ENCODE measurements around the gene LIFR. TPM values are rescaled to one million over a fixed set of nuclear protein-coding genes. Genes with fewer than 3 reads are reported as not detected.

The LIFR gene
- total RNA-seq, 1 donor from 2014 or later: 8.9 TPM

DNA sequence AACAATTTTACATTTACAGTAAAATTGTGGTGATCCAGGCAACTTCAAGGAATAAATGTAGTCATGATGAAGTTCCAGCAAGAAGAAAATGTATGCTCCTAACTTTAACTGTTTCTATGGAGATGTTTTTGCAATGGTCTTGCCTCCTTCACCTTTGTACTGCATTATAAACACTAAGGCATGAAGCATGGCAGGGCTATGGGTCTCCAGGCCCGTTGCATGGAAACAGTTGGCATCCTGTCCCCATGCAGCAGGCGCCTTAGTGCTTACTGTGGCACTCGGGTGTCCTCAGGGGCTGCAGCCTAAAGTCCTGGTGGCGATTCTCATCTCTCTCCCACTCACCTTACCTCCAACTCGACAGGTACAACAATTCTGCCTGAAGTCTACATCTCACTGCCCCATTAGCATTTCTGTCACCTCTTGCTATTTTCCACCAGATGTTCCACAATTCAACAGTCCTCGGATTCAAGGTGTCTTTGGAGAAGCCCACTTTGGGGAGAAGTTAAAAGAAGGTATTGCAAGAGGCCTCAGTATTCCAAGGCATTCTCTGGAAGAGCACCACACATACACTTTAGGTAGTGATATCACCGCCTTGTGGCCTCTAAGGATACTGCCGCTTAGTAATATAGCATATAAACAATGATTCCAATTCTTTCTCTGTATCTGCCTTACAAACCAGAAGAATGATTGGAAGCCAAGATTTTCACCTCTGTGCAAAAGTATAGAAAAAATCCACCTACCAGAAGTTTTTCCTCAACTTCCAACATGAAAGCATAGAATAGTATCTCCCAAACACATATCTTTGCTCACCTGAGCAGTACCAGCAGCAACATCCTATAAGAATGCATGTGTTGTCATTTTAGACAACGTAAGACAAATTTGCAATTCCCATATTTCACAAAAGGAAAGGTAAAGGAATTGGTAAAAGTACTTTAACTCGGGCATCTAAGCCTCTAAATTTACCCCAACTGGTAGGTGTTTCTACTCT, 5.1 kb downstream of the LIFR start:
- Mint-ChIP-seq H3K4me3 (ENCODE audit: unreplicated experiment) (no peak overlapping the region), H3K9me3 (ENCODE audit: unreplicated experiment) (no peaks in the 10 kb centered on the region), H3K36me3 (ENCODE audit: unreplicated experiment) (no peaks in the 10 kb centered on the region), H3K27me3 (ENCODE audit: unreplicated experiment) (peaks cover 6% of the 10 kb centered on the region), H3K27ac (ENCODE audit: unreplicated experiment) (no peak overlapping the region), H3K4me1 (ENCODE audit: unreplicated experiment) (peaks cover 29% of the 10 kb centered on the region)
- TF ChIP-seq, protein P1, sequence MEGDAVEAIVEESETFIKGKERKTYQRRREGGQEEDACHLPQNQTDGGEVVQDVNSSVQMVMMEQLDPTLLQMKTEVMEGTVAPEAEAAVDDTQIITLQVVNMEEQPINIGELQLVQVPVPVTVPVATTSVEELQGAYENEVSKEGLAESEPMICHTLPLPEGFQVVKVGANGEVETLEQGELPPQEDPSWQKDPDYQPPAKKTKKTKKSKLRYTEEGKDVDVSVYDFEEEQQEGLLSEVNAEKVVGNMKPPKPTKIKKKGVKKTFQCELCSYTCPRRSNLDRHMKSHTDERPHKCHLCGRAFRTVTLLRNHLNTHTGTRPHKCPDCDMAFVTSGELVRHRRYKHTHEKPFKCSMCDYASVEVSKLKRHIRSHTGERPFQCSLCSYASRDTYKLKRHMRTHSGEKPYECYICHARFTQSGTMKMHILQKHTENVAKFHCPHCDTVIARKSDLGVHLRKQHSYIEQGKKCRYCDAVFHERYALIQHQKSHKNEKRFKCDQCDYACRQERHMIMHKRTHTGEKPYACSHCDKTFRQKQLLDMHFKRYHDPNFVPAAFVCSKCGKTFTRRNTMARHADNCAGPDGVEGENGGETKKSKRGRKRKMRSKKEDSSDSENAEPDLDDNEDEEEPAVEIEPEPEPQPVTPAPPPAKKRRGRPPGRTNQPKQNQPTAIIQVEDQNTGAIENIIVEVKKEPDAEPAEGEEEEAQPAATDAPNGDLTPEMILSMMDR (IDR thresholded peaks at IDR 0.05): peak; percentile 69
- no peak for DNase-seq (ENCODE audit: extremely low spot score, unreplicated experiment)

DNA sequence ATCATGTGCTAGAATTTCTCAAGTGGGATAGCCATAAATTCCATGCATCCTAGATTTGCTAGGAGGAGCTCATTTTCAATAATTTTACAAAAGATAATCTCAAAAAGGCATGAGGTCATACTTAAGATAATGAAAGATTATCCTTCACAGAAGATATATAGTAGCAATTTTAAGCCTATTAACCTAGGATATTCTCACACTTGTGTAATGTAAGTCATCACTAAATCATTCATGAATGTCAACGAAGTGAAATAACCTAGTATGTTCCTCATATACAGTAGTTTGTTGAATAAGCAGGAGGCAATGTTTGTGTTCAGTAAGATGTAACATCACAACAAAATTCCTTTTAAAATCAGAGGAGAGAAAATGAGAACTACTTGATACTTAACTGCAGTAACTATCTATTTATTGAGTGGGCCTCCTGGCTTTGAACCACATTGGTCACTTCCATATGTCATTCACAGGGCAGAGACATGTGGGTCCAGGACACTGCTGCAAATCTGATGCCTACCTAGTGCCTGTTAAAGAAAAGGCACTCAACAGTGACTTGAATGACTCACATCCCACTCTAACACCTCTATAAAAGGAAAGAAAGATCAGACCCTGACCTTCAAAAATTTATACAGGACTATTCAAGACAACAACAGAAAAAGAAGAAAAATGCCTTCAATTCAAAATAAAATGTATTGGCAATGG, 8.2 kb downstream of the LIFR start:
- Mint-ChIP-seq H3K4me1 (ENCODE audit: unreplicated experiment) (peaks cover 18% of the 10 kb centered on the region), H3K27ac (ENCODE audit: unreplicated experiment) (no peak overlapping the region), H3K9me3 (ENCODE audit: unreplicated experiment) (no peaks in the 10 kb centered on the region), H3K27me3 (ENCODE audit: unreplicated experiment) (peaks cover 4% of the 10 kb centered on the region), H3K36me3 (ENCODE audit: unreplicated experiment) (no peaks in the 10 kb centered on the region), H3K4me3 (ENCODE audit: unreplicated experiment) (no peak overlapping the region)
- no peak for DNase-seq (ENCODE audit: extremely low spot score, unreplicated experiment)
- TF ChIP-seq, protein P1 (IDR thresholded peaks at IDR 0.05): no peak

DNA sequence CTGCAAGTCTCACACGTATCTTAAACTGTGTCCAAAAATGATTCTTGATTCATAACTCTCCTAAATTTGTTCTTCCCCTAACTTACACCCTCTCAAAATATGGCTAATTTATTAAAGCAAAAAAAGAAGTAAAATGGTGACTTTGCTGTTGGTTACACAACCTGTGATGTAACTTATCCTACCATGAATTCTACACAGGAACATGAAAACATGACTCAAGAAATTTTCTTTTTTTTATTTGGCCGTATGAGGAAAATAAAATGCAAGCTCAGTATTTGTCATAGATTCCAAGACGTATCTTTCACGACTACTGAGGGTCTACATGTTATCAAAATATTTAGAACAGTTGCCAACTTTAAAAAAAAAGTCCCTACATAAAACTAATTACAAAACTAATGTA, 9.2 kb downstream of the LIFR start:
- H3K36me3 Mint-ChIP-seq (ENCODE audit: unreplicated experiment): no peaks in the 10 kb centered on the region
- H3K9me3 Mint-ChIP-seq (ENCODE audit: unreplicated experiment): no peaks in the 10 kb centered on the region
- TF ChIP-seq, protein P1 (IDR thresholded peaks at IDR 0.05): no peak
- peaks cover 14% of the 10 kb centered on the region for H3K4me1 Mint-ChIP-seq (ENCODE audit: unreplicated experiment)
- H3K27ac Mint-ChIP-seq (ENCODE audit: unreplicated experiment): no peak overlapping the region
- H3K4me3 Mint-ChIP-seq (ENCODE audit: unreplicated experiment): no peak overlapping the region
- DNase-seq (ENCODE audit: extremely low spot score, unreplicated experiment): no peak
- no peaks in the 10 kb centered on the region for H3K27me3 Mint-ChIP-seq (ENCODE audit: unreplicated experiment)

DNA sequence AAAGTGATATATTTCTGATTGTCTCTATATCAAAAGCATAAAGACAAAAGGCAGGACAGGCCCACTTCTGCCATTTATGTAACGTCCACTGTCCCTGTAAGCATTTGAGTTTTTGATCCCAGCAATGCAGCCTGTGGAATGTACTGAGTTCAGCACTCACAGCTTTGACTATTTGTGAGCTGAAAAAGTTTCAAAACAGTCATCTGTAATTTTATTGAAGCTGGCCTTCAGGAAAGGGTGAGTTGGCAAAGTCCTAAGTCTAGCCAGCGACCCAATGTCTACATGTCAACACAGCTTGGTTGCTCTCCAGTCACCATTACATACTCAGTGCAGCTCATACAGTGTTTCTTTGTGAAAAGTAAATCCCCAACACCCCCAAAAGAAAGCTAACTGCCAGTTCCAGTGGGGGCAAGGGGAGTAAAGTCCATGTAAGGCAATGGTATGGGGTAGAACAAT, 9.7 kb downstream of the LIFR start:
- TF ChIP-seq, protein P1 (IDR thresholded peaks at IDR 0.05): no peak
- Mint-ChIP-seq H3K4me3 (ENCODE audit: unreplicated experiment) (no peak overlapping the region), H3K4me1 (ENCODE audit: unreplicated experiment) (peaks cover 14% of the 10 kb centered on the region), H3K9me3 (ENCODE audit: unreplicated experiment) (no peaks in the 10 kb centered on the region), H3K27ac (ENCODE audit: unreplicated experiment) (no peak overlapping the region), H3K36me3 (ENCODE audit: unreplicated experiment) (no peaks in the 10 kb centered on the region), H3K27me3 (ENCODE audit: unreplicated experiment) (no peaks in the 10 kb centered on the region)
- DNase-seq (ENCODE audit: extremely low spot score, unreplicated experiment): no peak

DNA sequence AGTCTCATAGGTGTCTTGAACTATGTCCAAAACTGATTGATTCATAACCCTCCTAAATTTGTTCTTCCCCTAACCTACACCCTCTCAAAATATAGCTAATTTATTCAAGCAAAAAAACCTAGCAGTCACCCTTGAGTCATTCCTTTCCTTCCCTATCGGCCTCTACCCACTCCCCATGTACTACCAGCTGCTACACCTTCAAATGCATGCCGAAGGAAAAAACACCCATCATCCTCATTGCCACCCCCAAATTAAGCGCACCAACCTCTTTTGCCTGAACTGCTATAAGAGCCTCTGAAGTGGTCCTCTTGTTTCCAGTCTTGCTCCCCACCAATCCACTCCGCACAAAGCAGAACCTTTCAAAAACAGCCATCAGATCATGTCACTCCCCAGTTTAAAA, 12.6 kb downstream of the LIFR start:
- H3K4me3 Mint-ChIP-seq (ENCODE audit: unreplicated experiment): no peak overlapping the region
- H3K9me3 Mint-ChIP-seq (ENCODE audit: unreplicated experiment): no peaks in the 10 kb centered on the region
- H3K36me3 Mint-ChIP-seq (ENCODE audit: unreplicated experiment): no peaks in the 10 kb centered on the region
- TF ChIP-seq, protein P1 (IDR thresholded peaks at IDR 0.05): no peak
- DNase-seq (ENCODE audit: extremely low spot score, unreplicated experiment): no peak
- no peak overlapping the region for H3K27ac Mint-ChIP-seq (ENCODE audit: unreplicated experiment)
- H3K27me3 Mint-ChIP-seq (ENCODE audit: unreplicated experiment): no peaks in the 10 kb centered on the region
- H3K4me1 Mint-ChIP-seq (ENCODE audit: unreplicated experiment): no peaks in the 10 kb centered on the region
